Measurements from ENCODE around the gene WSCD2.

Gene WSCD2

DNA sequence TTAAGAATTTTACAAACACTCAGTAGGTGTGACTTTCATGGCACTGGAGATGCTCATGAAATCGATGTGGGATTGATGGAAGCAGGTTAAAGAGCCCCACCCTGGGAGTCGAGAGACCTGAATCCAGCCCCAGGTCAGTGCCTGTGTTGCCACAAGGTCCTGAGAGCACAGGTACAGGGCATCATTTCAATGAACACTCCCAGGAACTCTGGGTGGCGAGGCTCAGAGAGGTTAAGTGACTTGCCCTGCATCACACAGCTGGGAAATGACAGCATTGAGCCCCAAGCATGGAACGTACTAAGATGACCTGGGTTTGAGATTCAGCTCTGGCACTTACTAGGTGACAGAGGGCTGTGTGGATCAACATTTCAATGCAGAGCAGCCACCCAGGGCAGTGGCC lies 111.8 kb downstream of the WSCD2 start:
- TF ChIP-seq, protein P1, sequence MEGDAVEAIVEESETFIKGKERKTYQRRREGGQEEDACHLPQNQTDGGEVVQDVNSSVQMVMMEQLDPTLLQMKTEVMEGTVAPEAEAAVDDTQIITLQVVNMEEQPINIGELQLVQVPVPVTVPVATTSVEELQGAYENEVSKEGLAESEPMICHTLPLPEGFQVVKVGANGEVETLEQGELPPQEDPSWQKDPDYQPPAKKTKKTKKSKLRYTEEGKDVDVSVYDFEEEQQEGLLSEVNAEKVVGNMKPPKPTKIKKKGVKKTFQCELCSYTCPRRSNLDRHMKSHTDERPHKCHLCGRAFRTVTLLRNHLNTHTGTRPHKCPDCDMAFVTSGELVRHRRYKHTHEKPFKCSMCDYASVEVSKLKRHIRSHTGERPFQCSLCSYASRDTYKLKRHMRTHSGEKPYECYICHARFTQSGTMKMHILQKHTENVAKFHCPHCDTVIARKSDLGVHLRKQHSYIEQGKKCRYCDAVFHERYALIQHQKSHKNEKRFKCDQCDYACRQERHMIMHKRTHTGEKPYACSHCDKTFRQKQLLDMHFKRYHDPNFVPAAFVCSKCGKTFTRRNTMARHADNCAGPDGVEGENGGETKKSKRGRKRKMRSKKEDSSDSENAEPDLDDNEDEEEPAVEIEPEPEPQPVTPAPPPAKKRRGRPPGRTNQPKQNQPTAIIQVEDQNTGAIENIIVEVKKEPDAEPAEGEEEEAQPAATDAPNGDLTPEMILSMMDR (conservative IDR thresholded peaks at IDR 0.05), result no peak

DNA sequence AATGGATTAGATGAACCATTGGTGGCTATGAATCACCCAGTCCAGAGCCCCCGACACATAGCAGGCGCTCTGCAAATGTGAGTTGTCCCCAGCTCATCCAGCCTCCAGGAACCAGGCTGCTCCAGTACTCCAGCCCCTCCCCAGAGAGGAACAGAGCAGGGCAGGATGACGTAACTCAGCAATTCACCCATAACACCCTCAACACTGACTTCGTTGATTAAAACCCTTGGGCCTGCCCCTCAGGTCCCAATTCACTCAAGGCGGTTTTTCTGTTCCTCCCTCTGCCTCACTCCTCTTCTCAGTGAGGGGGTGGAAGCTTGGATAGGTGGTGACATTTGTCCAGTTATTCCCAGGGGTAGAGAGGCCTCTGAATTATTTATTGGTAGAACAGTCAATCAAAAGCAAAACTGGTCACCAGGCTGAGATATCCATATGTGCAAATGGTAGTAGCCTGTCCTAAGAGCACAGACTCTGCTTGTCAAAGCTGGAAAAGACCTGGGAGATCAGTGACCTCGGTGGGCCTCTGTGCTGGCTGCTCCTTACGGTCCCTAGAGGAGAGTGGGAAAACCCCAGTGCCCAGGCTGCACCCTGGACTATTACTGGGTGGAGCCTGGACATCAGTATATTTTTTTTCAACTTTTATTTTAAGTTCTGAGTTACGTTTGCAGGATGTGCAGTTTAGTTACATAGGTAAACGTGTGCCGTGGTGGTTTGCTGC lies 113.1 kb downstream of the WSCD2 start:
- H3K27ac ChIP-seq, result no peak overlapping the region
- TF ChIP-seq, protein P1 (conservative IDR thresholded peaks at IDR 0.05), result no peak

More for the DNA sequence above, 111.8 kb downstream of the WSCD2 start:
- H3K27ac ChIP-seq, result no peak overlapping the region

DNA sequence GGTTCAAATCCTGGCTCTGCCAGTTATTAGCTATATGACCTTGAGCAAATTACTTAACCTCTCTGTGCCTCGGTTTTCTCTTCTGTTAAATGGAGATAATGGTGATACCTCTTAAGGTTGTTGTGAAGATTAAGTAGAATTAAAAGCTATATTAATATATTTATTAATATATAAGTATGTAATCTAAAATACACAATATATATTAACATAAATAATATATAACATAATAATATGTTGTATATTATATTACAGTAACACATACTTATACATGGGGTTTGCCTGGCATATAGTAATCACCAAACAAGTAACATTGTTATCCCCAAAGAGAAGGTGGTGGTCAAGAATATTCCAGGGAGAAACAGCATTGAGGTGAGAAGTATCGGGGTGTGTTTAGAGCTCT lies 118.0 kb downstream of the WSCD2 start:
- TF ChIP-seq, protein P1 (conservative IDR thresholded peaks at IDR 0.05), result no peak
- H3K27ac ChIP-seq, result no peak overlapping the region

DNA sequence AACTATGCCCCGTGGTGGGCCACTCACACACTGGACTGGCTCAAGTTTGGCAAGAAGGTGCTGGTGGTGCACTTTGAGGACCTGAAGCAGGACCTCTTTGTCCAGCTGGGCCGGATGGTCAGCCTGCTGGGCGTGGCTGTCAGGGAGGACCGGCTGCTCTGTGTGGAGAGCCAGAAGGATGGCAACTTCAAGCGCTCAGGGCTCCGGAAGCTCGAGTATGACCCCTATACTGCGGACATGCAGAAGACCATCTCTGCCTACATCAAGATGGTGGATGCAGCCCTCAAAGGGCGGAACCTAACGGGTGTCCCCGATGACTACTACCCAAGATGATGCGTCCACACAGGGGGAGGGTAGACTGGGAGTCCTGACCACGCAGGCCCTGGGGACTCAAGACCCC lies 118.9 kb downstream of the WSCD2 start:
- TF ChIP-seq, protein P1 (conservative IDR thresholded peaks at IDR 0.05), result no peak
- H3K27ac ChIP-seq, result no peak overlapping the region

DNA sequence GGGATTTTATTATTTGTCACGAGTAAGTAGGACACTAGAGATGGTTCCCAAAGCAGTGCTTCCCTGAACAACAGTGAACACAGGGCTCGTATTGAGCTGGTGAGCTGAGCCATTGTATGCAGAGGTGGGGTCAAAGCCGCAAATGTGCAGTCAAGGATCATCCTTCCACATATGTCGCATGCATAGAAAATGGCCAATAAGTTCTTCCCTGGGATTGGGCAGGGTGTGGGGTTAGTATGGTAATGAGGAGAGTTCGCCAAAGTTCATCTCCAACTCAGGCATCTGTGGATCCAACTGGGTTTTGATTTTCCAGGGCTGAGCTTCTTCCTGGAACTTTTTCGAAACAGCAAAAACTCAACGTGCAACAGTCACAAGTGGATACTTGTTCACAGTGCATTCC lies 123.4 kb downstream of the WSCD2 start:
- TF ChIP-seq, protein P1 (conservative IDR thresholded peaks at IDR 0.05), result no peak
- H3K27ac ChIP-seq, result no peak overlapping the region

DNA sequence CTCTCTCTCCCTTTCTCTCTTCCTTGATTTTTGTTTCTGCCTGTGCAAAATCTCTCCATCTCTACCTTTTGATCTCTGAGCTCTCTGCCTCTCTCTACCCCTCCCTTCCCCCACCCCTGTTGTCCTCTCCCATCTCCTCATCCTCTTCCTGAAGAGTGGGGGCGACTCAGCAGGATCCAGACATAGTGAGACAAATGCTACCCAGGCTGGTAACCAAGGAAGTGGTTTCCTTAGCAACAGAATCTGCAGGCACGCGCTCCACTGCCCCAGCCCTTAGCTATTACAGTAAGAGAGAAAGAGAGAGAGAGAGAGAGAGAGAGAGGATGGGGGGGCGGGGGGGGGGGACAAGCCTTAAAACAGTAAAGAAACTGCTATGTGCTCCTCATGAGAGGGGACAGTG lies 124.5 kb downstream of the WSCD2 start:
- no peak overlapping the region for H3K27ac ChIP-seq
- TF ChIP-seq, protein P1 (conservative IDR thresholded peaks at IDR 0.05), result no peak

DNA sequence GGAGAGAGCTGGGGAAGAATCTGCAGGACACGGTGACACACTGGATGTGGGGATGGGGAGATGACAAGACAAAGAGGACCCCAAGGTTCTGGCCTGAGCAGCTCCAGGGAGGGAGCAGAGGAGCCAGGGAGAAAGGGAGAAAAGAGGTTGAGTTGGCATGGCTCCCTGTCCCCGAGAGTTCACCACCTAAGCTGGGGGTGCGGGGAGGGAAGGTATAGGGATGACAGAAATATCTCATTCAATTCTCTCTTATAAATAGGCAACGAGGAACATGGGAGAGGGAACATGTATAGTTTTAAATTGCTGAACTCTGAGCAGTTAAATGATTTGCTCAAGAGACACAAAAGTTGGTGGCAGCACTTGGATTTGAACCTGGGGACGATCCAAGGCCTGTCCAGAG lies 124.9 kb downstream of the WSCD2 start:
- TF ChIP-seq, protein P1 (conservative IDR thresholded peaks at IDR 0.05), result no peak

More for the DNA sequence above, 124.9 kb downstream of the WSCD2 start:
- H3K27ac ChIP-seq, result no peak overlapping the region

Data from VCaP (cell line).